CD4-positive, alpha-beta T cell (primary cell): ENCODE data around the gene TIPARP. TPM values are rescaled to one million over a fixed set of nuclear protein-coding genes. Genes with fewer than 3 reads are reported as not detected.

ENCODE experiments used
- ATAC-seq: fragments of 200-7000 bp; cut with Tn5 transposase; one replicate; pipeline ENCODE4 v1.10.0; 2022; ENCODE audit warnings: mild to moderate bottlenecking; ENCODE audit not compliant: poor library complexity
- CTCF ChIA-PET: fragments of 350-600 bp; sonication (Branson Sonifier 250); formaldehyde crosslinking; loops from one replicate; lab custom pipeline; 2021; ENCODE audit warnings: antibody characterized with exemption, inconsistent platforms; lab: Charles Lee
- POLR2A ChIA-PET: fragments of 350-600 bp; sonication (Branson Sonifier 250); formaldehyde crosslinking; loops from one replicate; lab custom pipeline; 2021; ENCODE audit warnings: antibody characterized with exemption, inconsistent platforms; lab: Charles Lee
- DNase-seq, 14 experiments: peaks; one replicate each; pipeline ENCODE4 v3.0.0-alpha.2; 2013 to 2020; ENCODE audit warnings: mixed read lengths in 2 of 14
- H3K27ac ChIP-seq, 2 donors: one replicate each; pipeline versions ENCODE4 v1.5.1 to v1.7.0; 2013; ENCODE audit warnings: low read length in 2 of 2, low read depth in 1 of 2, mild to moderate bottlenecking in 1 of 2
- H3K27me3 ChIP-seq, 2 experiments: 1 replicate in 1 of 2; 2 replicates in 1 of 2; pipeline versions ENCODE4 v1.6.1 to v1.7.0; 2013; ENCODE audit warnings: low read length in 2 of 2, control low read depth in 1 of 2, mild to moderate bottlenecking in 1 of 2, moderate library complexity in 1 of 2; ENCODE audit not compliant: insufficient read depth in 2 of 2, control insufficient read depth in 1 of 2
- H3K36me3 ChIP-seq: one replicate; pipeline ENCODE4 v1.6.1; 2013; ENCODE audit warnings: low read length, control low read depth; ENCODE audit not compliant: insufficient read depth
- H3K4me1 ChIP-seq: one replicate; pipeline ENCODE4 v1.6.1; 2013; ENCODE audit warnings: low read length, control low read depth; ENCODE audit not compliant: insufficient read depth
- H3K4me3 ChIP-seq: one replicate; pipeline ENCODE4 v1.5.1; 2013; ENCODE audit warnings: mild to moderate bottlenecking, low read length, moderate library complexity
- H3K9me3 ChIP-seq, 2 experiments: 1 replicate in 1 of 2; 2 replicates in 1 of 2; pipeline versions ENCODE4 v1.6.1 to v1.7.0; 2013; ENCODE audit warnings: low read length in 2 of 2, mild to moderate bottlenecking in 2 of 2, control low read depth in 1 of 2, moderate library complexity in 1 of 2; ENCODE audit not compliant: control insufficient read depth in 1 of 2, insufficient read depth in 1 of 2
- H3K27ac Mint-ChIP-seq: one replicate; pipeline ENCODE4 v1.8.0; 2020; ENCODE audit warnings: mixed read lengths
- H3K27me3 Mint-ChIP-seq: one replicate; pipeline ENCODE4 v1.8.0; 2021; ENCODE audit warnings: mixed read lengths
- H3K36me3 Mint-ChIP-seq: one replicate; pipeline ENCODE4 v1.8.0; 2021; ENCODE audit warnings: low read depth, mixed read lengths
- H3K4me1 Mint-ChIP-seq: one replicate; pipeline ENCODE4 v1.8.0; 2021; ENCODE audit warnings: low read depth, mixed read lengths
- H3K4me3 Mint-ChIP-seq: one replicate; pipeline ENCODE4 v1.8.0; 2020; ENCODE audit warnings: mild to moderate bottlenecking, mixed read lengths
- H3K9me3 Mint-ChIP-seq: one replicate; pipeline ENCODE4 v1.8.0; 2020; ENCODE audit warnings: mixed read lengths
- intact Hi-C, 2 experiments: fragments of 100-400 bp; cut with DNase I in 1 of 2; cut with micrococcal nuclease in 1 of 2; formaldehyde crosslinking; loops; one replicate each; pipeline versions ENCODE4 v1.15.1 to v1.9.0; 2023 to 2025; cut with DNase I, micrococcal nuclease
- total RNA-seq, 174 experiments: library from RNA in 2 of 174; stranded (reverse) in 2 of 174; gene quantifications; one replicate each; pipeline ENCODE4 v1.2.3 and lab custom pipeline; 2021 to 2026
- TF ChIP-seq, protein P1 (sequence below): fragments of 200-600 bp; IDR thresholded peaks from one replicate; pipeline ENCODE4 v1.8.0; 2022; ENCODE audit warnings: antibody characterized with exemption, mild to moderate bottlenecking

The TIPARP gene
- total RNA-seq, 2 experiments from 2014 or later, result 158 to 166 TPM

DNA sequence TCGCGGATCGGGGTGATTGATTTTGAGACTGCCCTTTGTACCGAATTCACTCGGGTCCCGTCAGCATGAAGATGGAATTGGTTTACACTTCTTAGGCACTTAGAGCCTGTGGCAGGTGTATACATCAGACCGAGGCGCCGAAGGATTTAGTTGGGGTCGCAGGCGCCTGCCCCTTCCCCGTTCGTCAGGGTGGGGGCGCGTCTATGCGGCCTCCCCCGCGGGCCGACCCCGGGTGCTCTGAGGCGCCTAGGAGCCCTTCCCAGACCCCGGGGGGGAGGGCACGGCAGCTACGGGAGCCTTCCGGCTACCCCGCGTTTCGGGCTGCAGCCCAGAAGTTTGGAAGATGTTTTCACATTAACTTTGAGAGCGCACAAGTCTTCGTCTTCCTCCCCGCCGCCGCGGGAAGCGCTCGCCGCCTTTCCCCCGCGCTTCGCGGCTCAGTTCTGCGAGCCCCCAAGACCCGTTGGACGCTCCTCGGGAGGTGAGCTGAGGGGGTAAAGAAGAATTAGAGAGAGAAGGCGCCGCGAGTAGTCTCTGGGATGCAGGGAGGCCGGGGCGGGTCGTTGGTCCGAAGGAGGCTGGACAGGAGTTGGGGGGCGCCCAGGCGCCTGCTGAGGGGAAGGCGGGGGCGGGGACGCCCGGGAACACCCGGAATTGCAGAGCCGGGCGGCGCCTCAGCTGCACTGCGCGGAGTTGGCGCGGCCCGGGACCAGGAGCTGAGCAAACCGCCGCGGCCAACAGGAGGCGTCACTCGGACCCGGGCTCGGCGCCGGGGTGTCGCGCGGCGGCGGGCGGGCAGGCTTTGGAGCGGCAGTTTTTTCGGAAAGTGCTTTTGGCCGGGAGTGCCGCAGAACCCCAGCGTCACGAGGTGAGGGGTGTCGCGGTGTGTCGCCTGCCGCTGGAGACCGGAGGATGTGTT is 780 bp downstream of the TIPARP start:
- peak; percentile 14 for ATAC-seq
- intact Hi-C loops, result loop anchor here (1.0 to 5.0 kb wide), 11 partner anchors 73 to 818 kb away; partner anchors contain the start of gene SSR3 (in 2 of the 2)
- H3K9me3 ChIP-seq, result no peaks in the 10 kb centered on the region
- peaks cover 28% of the 10 kb centered on the region for H3K4me1 ChIP-seq
- H3K36me3 ChIP-seq, result peaks cover 22% of the 10 kb centered on the region
- TF ChIP-seq, protein P1, sequence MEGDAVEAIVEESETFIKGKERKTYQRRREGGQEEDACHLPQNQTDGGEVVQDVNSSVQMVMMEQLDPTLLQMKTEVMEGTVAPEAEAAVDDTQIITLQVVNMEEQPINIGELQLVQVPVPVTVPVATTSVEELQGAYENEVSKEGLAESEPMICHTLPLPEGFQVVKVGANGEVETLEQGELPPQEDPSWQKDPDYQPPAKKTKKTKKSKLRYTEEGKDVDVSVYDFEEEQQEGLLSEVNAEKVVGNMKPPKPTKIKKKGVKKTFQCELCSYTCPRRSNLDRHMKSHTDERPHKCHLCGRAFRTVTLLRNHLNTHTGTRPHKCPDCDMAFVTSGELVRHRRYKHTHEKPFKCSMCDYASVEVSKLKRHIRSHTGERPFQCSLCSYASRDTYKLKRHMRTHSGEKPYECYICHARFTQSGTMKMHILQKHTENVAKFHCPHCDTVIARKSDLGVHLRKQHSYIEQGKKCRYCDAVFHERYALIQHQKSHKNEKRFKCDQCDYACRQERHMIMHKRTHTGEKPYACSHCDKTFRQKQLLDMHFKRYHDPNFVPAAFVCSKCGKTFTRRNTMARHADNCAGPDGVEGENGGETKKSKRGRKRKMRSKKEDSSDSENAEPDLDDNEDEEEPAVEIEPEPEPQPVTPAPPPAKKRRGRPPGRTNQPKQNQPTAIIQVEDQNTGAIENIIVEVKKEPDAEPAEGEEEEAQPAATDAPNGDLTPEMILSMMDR, result peak; percentile 28
- ChIA-PET POLR2A (interaction anchor here (0.6 to 7.1 kb wide), 28 partner anchors 8 to 869 kb away, joined by 3 to 91 read pairs (median 5); partner anchors contain the start of genes C3orf33, CCNL1, SLC33A1 and SSR3), CTCF (interaction anchor here (0.7 to 4.1 kb wide), 10 partner anchors 10 to 462 kb away, joined by 3 to 21 read pairs (median 6); partner anchors contain the start of gene SSR3)
- H3K27me3 Mint-ChIP-seq, result no peaks in the 10 kb centered on the region
- H3K27me3 ChIP-seq, result no peaks in the 10 kb centered on the region
- H3K27ac ChIP-seq, result peak overlapping the region; percentile 58 to 93
- peak overlapping the region; percentile 93 for H3K4me3 Mint-ChIP-seq
- peak overlapping the region; percentile 96 for H3K27ac Mint-ChIP-seq
- DNase-seq, result peak; percentile 12 to 69 (median 34)
- peaks cover 48% of the 10 kb centered on the region for H3K36me3 Mint-ChIP-seq
- peak overlapping the region; percentile 85 for H3K4me3 ChIP-seq
- H3K9me3 Mint-ChIP-seq, result no peaks in the 10 kb centered on the region
- peaks cover 53% of the 10 kb centered on the region for H3K4me1 Mint-ChIP-seq

DNA sequence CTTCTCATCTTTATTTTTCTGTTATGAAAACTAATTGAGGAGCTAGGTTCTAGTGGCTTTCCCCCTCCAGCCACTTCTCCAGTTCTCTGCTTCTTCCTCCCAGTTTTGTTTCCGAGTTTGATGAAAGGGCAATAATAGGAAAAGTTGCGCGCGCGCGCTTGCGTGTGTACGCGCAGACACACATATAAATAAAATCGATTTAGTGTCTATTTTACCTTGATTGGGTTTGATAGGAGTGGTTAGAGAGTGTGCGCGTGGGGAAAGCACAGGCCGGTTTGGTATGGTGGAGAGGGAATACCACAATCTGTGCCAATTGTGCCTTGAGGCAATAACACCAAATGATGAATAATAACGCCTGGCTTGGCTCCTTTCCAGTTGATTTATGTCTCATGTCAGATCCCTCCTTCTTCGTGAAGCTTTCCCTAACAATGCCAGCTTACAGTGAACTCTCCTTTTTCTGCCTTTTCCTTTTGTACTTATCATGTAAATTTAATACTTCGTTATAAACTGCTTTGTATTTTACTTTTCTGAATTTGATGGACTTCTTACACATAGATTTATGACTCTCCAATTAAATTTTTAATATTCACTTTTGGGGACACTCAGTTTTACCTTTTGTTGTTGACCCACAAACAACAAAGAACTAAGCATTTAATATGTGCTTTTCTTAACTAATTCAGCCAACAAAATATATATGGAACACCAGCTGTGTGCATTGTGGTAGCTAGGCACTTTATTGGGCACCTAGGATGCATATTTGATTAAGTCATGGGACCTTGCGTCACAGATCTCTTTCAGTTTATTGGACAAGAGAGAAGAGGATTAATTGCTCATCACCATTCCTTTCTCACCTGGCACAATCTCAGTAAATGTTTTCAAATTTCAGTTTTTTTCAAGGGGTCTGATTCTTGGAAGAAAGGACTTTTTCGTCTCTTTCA is 1.7 kb downstream of the TIPARP start:
- Mint-ChIP-seq H3K4me1 (peaks cover 63% of the 10 kb centered on the region), H3K36me3 (peaks cover 57% of the 10 kb centered on the region), H3K4me3 (peak overlapping the region; percentile 93), H3K27ac (peak overlapping the region; percentile 96), H3K9me3 (no peaks in the 10 kb centered on the region), H3K27me3 (no peaks in the 10 kb centered on the region)
- peaks cover 29% of the 10 kb centered on the region for H3K36me3 ChIP-seq
- ChIA-PET POLR2A (interaction anchor here (0.6 to 7.1 kb wide), 13 partner anchors 10 to 499 kb away, joined by 3 to 91 read pairs (median 26); partner anchors contain the start of genes CCNL1 and SSR3), CTCF (interaction anchor here (0.9 to 4.1 kb wide), 4 partner anchors 11 to 461 kb away, joined by 3 to 21 read pairs (median 9); partner anchors contain the start of gene SSR3)
- TF ChIP-seq, protein P1, result no peak
- peaks cover 30% of the 10 kb centered on the region for H3K4me1 ChIP-seq
- peak overlapping the region; percentile 85 for H3K4me3 ChIP-seq
- H3K27ac ChIP-seq, result no peak overlapping the region
- intact Hi-C loops, result loop anchor here (2.0 to 5.0 kb wide), 7 partner anchors 15 to 524 kb away; no protein-coding TSS in a partner anchor
- ATAC-seq (no peak), DNase-seq (peak in 7 of 14 experiments; percentile 5 to 80 (median 58))
- H3K27me3 ChIP-seq, result no peaks in the 10 kb centered on the region
- H3K9me3 ChIP-seq, result no peaks in the 10 kb centered on the region
